K562 (cell line): Measurements from ENCODE around the gene XRCC3. TPM values are rescaled to one million over a fixed set of nuclear protein-coding genes. Genes with fewer than 3 reads are reported as not detected.

Experiments
- ATAC-seq: fragments of 200-7000 bp; cut with Tn5 transposase; 3 replicates; pipeline ENCODE4 v1.9.1; 2020; ENCODE audit warnings: moderate library complexity
- BruUV-seq: library from RNA; stranded (reverse); fragments of 400-500 nt; replicated peaks from 2 replicates; lab custom pipeline; 2021; lab: Mats Ljungman, UMichigan
- CTCF ChIA-PET: fragments of 300-600 bp; formaldehyde crosslinking; extraction: SDS; loops from one replicate; lab custom pipeline; 2021; ENCODE audit warnings: low intra/inter-chr PET ratio; lab: Yijun Ruan, JAX
- POLR2A ChIA-PET: fragments of 300-600, 350-650 bp; sonication (Branson Sonifier 250); formaldehyde crosslinking; extraction: SDS; loops from one replicate; lab custom pipeline; 2021; ENCODE audit warnings: antibody characterized with exemption, inconsistent platforms; lab: Yijun Ruan, JAX
- DNase-seq, 4 experiments: peaks; one replicate each; pipeline versions ENCODE4 v3.0.0 to v3.0.0-alpha.2; 2011 to 2018; ENCODE audit warnings: low spot score in 3 of 4, mixed read lengths in 3 of 4; ENCODE audit errors: extremely low read depth in 1 of 4
- FAIRE-seq: peaks from 2 replicates; lab custom pipeline; 2011; peaks lifted over from hg19 to GRCh38; lab: Jason Lieb, UNC
- H2AFZ ChIP-seq: 2 replicates; pipeline ENCODE4 v1.6.0; 2011; ENCODE audit warnings: low read depth, low read length, control low read depth, inconsistent platforms
- H3K27ac ChIP-seq: fragments of 200-600 bp; 3 replicates; pipeline ENCODE4 v1.8.0; 2011; ENCODE audit warnings: low read depth, mild to moderate bottlenecking, control low read depth, inconsistent platforms, low read length, moderate library complexity, mixed read lengths; ENCODE audit errors: extremely low read depth
- H3K27me3 ChIP-seq, 2 experiments: fragments of 300-600 bp in 1 of 2; 2 replicates in 1 of 2; 3 replicates in 1 of 2; pipeline versions ENCODE4 v1.6.0 to v1.8.0; 2011; ENCODE audit warnings: inconsistent platforms in 2 of 2, low read length in 2 of 2, mild to moderate bottlenecking in 1 of 2, mixed read lengths in 1 of 2, moderate library complexity in 1 of 2; ENCODE audit not compliant: control insufficient read depth in 2 of 2, insufficient read depth in 2 of 2
- H3K36me3 ChIP-seq: fragments of 300-600 bp; 3 replicates; pipeline ENCODE4 v1.8.0; 2011; ENCODE audit warnings: mild to moderate bottlenecking, low read length, inconsistent platforms; ENCODE audit not compliant: control insufficient read depth, insufficient read depth
- H3K4me1 ChIP-seq, 2 experiments: fragments of 200-600 bp in 1 of 2; replicated peaks in 1 of 2; 2 replicates in 1 of 2; 3 replicates in 1 of 2; pipeline versions ENCODE4 v1.5.1 to v1.8.0; 2011; ENCODE audit warnings: inconsistent platforms in 2 of 2, low read length in 2 of 2, mild to moderate bottlenecking in 1 of 2, mixed read lengths in 1 of 2, moderate library complexity in 1 of 2; ENCODE audit not compliant: control insufficient read depth in 2 of 2, insufficient read depth in 2 of 2
- H3K4me2 ChIP-seq: 2 replicates; pipeline ENCODE4 v1.6.1; 2011; ENCODE audit warnings: low read length, control low read depth, inconsistent platforms, mixed read lengths; ENCODE audit not compliant: insufficient read depth
- H3K4me3 ChIP-seq: fragments of 200-600 bp; sonication (generic), shearing (Covaris generic); 2 replicates; pipeline ENCODE4 v1.5.1; 2016; ENCODE audit warnings: control low read depth, inconsistent platforms
- H3K79me2 ChIP-seq: fragments of 200-600 bp; 3 replicates; pipeline ENCODE4 v1.8.0; 2011; ENCODE audit warnings: low read length, inconsistent platforms; ENCODE audit not compliant: control insufficient read depth, insufficient read depth
- H3K9ac ChIP-seq, 2 experiments: 2 replicates each; pipeline versions ENCODE4 v1.6.0 to v1.6.1; 2011; ENCODE audit warnings: low read depth in 2 of 2, low read length in 2 of 2, control low read depth in 1 of 2, inconsistent platforms in 1 of 2, mild to moderate bottlenecking in 1 of 2, mixed read lengths in 1 of 2; ENCODE audit not compliant: insufficient read depth in 1 of 2
- H3K9me1 ChIP-seq: one replicate; pipeline ENCODE4 v1.6.0; 2011; ENCODE audit warnings: inconsistent platforms, mild to moderate bottlenecking, low read length, moderate library complexity; ENCODE audit not compliant: control insufficient read depth, insufficient read depth
- H3K9me3 ChIP-seq: replicated peaks from 2 replicates; pipeline ENCODE4 v1.5.1; 2011; ENCODE audit warnings: low read depth, low read length, inconsistent platforms; ENCODE audit not compliant: control insufficient read depth, insufficient read depth
- H4K20me1 ChIP-seq: replicated peaks from 2 replicates; pipeline ENCODE4 v1.6.1; 2011; ENCODE audit warnings: low read length, inconsistent platforms, mixed read lengths; ENCODE audit not compliant: control insufficient read depth, insufficient read depth
- CCAR2 ChIP-seq: fragments of 200-400 bp; formaldehyde crosslinking; IDR thresholded peaks from 2 replicates; pipeline ENCODE4 v1.6.1; 2017; ENCODE audit warnings: mild to moderate bottlenecking, low read depth, low read length
- CHD4 ChIP-seq: fragments of 200-600 bp; sonication (generic); IDR thresholded peaks from 3 replicates; pipeline ENCODE4 v1.6.1; 2012; ENCODE audit warnings: low read depth, mild to moderate bottlenecking, mixed read lengths, low read length, inconsistent platforms; ENCODE audit not compliant: insufficient read depth, insufficient replicate concordance, poor library complexity, severe bottlenecking
- CTBP1 ChIP-seq: fragments of 450-650 bp; IDR thresholded peaks from 2 replicates; pipeline ENCODE4 v1.6.1; 2016; ENCODE audit warnings: borderline replicate concordance
- EZH2 ChIP-seq: IDR thresholded peaks from 2 replicates; pipeline ENCODE4 v1.6.1; 2012; ENCODE audit warnings: low read depth, mild to moderate bottlenecking, inconsistent platforms, low read length, borderline replicate concordance
- KAT7 ChIP-seq: sonication (generic); formaldehyde crosslinking; IDR thresholded peaks from 2 replicates; pipeline ENCODE4 v1.8.0; 2022; ENCODE audit warnings: missing genetic modification reagents, mild to moderate bottlenecking, borderline replicate concordance
- KLF10 ChIP-seq: fragments of 250-450 bp; sonication (Bioruptor Pico); IDR thresholded peaks from 2 replicates; pipeline ENCODE4 v1.6.1; 2021; ENCODE audit warnings: matching md5 sums
- NFXL1 ChIP-seq: fragments of 450-650 bp; formaldehyde crosslinking; IDR thresholded peaks from 2 replicates; pipeline ENCODE4 v1.4.0; 2021; ENCODE audit warnings: mild to moderate bottlenecking
- SMAD1 ChIP-seq: fragments of 150-350 bp; IDR thresholded peaks from 2 replicates; pipeline ENCODE4 v1.6.1; 2014; ENCODE audit warnings: low read length, low read depth; ENCODE audit not compliant: partially characterized antibody
- UBTF ChIP-seq, 2 experiments: IDR thresholded peaks; 2 replicates each; pipeline ENCODE4 v1.6.1; 2012; ENCODE audit warnings: improper control_type of control experiment in 2 of 2, low read depth in 2 of 2, low read length in 2 of 2, borderline replicate concordance in 1 of 2
- ZBTB17 ChIP-seq: fragments of 450-650 bp; formaldehyde crosslinking; IDR thresholded peaks from 2 replicates; pipeline ENCODE4 v1.4.0; 2020; ENCODE audit warnings: mild to moderate bottlenecking
- ZBTB8A ChIP-seq: fragments of 450-650 bp; IDR thresholded peaks from 2 replicates; pipeline ENCODE4 v1.6.1; 2018; ENCODE audit warnings: mild to moderate bottlenecking, moderate library complexity; ENCODE audit not compliant: partially characterized antibody
- ZFP30 ChIP-seq: fragments of 250-450 bp; sonication (Bioruptor Pico); IDR thresholded peaks from 2 replicates; pipeline ENCODE4 v1.8.0; 2022; ENCODE audit warnings: moderate library complexity, mild to moderate bottlenecking, inconsistent platforms, borderline replicate concordance
- ZNF165 ChIP-seq: fragments of 250-450 bp; sonication (Bioruptor Pico); IDR thresholded peaks from 2 replicates; pipeline ENCODE4 v1.4.0; 2020; ENCODE audit warnings: borderline replicate concordance
- ZNF583 ChIP-seq: fragments of 250-450 bp; sonication (Bioruptor Pico); IDR thresholded peaks from 2 replicates; pipeline ENCODE4 v1.4.0; 2020
- WGBS: fragments of 100-300 bp; shearing (Covaris generic); methylation state at CpG from one replicate; pipeline ENCODE4 v1.1.6; 2016; ENCODE audit warnings: low coverage, mixed read lengths; ENCODE audit not compliant: insufficient coverage; ENCODE audit errors: missing lambda C conversion rate; 5-methylcytosine and 5-hydroxymethylcytosine counted together
- in situ Hi-C: fragments of 300-500 bp; cut with MboI; formaldehyde crosslinking; loops from 4 replicates; pipeline ENCODE4 v1.15.0; 2018; ENCODE audit warnings: inconsistent platforms, mixed read lengths
- intact Hi-C: fragments of 100-400 bp; cut with micrococcal nuclease; formaldehyde crosslinking; loops from 2 replicates; pipeline ENCODE4 v1.14.2; 2022
- polyA plus RNA-seq, 8 experiments: library from polyadenylated mRNA; depleted of rRNA in 4 of 8; stranded (reverse) in 5 of 8; unstranded in 3 of 8; fragments of >200 nt; fragmentation: Nextera tagmentation in 2 of 8; fragmentation: Illumina TruSeq in 1 of 8; extraction: Ambion mirVana in 2 of 8; extraction: Trizol in 1 of 8; gene quantifications; 2 replicates each; pipeline versions ENCODE4 v1.2.1 to v1.2.3, GENCODE V29; 2011 to 2014; ENCODE audit warnings: inconsistent platforms in 1 of 8, missing spikeins in 1 of 8
- total RNA-seq, 7 experiments: library from RNA; depleted of rRNA in 6 of 7; stranded (reverse); fragments of >200 nt in 6 of 7; fragmentation: Illumina TruSeq in 2 of 7; extraction: Trizol in 2 of 7; gene quantifications; 2 replicates each; pipeline versions ENCODE4 v1.2.1 to v1.2.3, GENCODE V29; 2011 to 2021; ENCODE audit warnings: low replicate concordance in 1 of 7

The XRCC3 gene
- total and polyA plus RNA-seq, 9 of the 15 experiments (the other 6 are each of a cell fraction or from before 2014, with no cell fraction given) = 0.34 to 59.3 (median 30.3) TPM

- Histone ChIP-seq H3K27ac (no peak overlapping the region), H3K9me3 (no peaks in the 10 kb centered on the region), H3K9me1 (no peaks in the 10 kb centered on the region), H3K4me3 (no peak overlapping the region), H3K36me3 (peaks cover 73% of the 10 kb centered on the region), H3K27me3 (no peaks in the 10 kb centered on the region), H3K4me1 (no peaks in the 10 kb centered on the region), H4K20me1 (no peaks in the 10 kb centered on the region), H3K79me2 (no peaks in the 10 kb centered on the region; the same call in 2 of the 3 replicates), H3K9ac (no peak overlapping the region), H3K4me2 (no peak overlapping the region), H2AFZ (no peak overlapping the region)
- no TSS peak for BruUV-seq
- in situ Hi-C loops (no loop called here), intact Hi-C loops (no loop called here)
- WGBS = 81% methylated on average over 11 of the region's 13 CpGs
- FAIRE-seq (no peak), ATAC-seq (no peak), DNase-seq (no peak)
- CTCF ChIA-PET = no interaction called here
- POLR2A ChIA-PET = interaction anchor here (0.6 kb wide), 1 partner anchor 247 kb away, joined by 3 read pairs; no protein-coding TSS in a partner anchor
- TF ChIP-seq SMAD1 (no peak), UBTF (IDR thresholded peaks at IDR 0.05; ENCODE audit: borderline replicate concordance in 1 of 2, low read depth in 2 of 2, low read length in 2 of 2) (no peak), ZNF165 (no peak)
These were observed 57.8 kb downstream of the XRCC3 start for GRCh38 chr14:103657471-103657870.

- H3K36me3 ChIP-seq = peaks cover 66% of the 10 kb centered on the region
- no peaks in the 10 kb centered on the region for H3K27me3 ChIP-seq
- ChIA-PET POLR2A (no interaction called here), CTCF (no interaction called here)
- no peaks in the 10 kb centered on the region for H3K9me3 ChIP-seq
- in situ Hi-C loops = no loop called here
- intact Hi-C loops = no loop called here
- DNase-seq (no peak), ATAC-seq (no peak), FAIRE-seq (no peak)
- H3K9me1 ChIP-seq = no peaks in the 10 kb centered on the region
- H3K4me1 ChIP-seq = no peaks in the 10 kb centered on the region
- TF ChIP-seq EZH2 (no peak), CTBP1 (no peak), KLF10 (CRISPR knock-in tag) (no peak), CHD4 (no peak), ZNF583 (no peak), CCAR2 (no peak), KAT7 (CRISPR knock-in tag) (no peak), ZBTB17 (CRISPR knock-in tag) (no peak), ZBTB8A (no peak), ZFP30 (CRISPR knock-in tag) (no peak), NFXL1 (CRISPR knock-in tag) (no peak)
- peaks cover 6% of the 10 kb centered on the region for H3K79me2 ChIP-seq
- H2AFZ ChIP-seq = no peak overlapping the region
- H3K27ac ChIP-seq = no peak overlapping the region
- no peak overlapping the region for H3K4me2 ChIP-seq
- H3K4me3 ChIP-seq = no peak overlapping the region
- no peak overlapping the region for H3K9ac ChIP-seq
- no TSS peak for BruUV-seq
- H4K20me1 ChIP-seq = no peaks in the 10 kb centered on the region
- 100% methylated on average over 1 of the region's 1 CpG for WGBS
These were observed 58.5 kb downstream of the XRCC3 start for GRCh38 chr14:103656756-103657133.
